WTC11 (cell line): Measurements from ENCODE around the gene LAGE3. TPM values are rescaled to one million over a fixed set of nuclear protein-coding genes. Genes with fewer than 3 reads are reported as not detected.
A peak's percentile ranks its signal among the peaks of the same experiment; 100 is the strongest.

ENCODE experiments used
- ATAC-seq: fragments of 200-7000 bp; cut with Tn5 transposase; 2 replicates; pipeline ENCODE4 v1.10.0; 2021; ENCODE audit warnings: mild to moderate bottlenecking, moderate library complexity
- CTCF ChIA-PET: fragments of 300-600 bp; sonication (Branson Sonifier 250); formaldehyde crosslinking; loops from one replicate; lab custom pipeline; 2021; ENCODE audit warnings: antibody characterized with exemption; lab: Charles Lee
- POLR2A ChIA-PET: fragments of 350-600 bp; sonication (Branson Sonifier 250); formaldehyde crosslinking; loops from one replicate; lab custom pipeline; 2021; ENCODE audit warnings: antibody characterized with exemption; lab: Charles Lee
- DNase-seq: peaks from one replicate; pipeline ENCODE4 v3.0.0; 2021; ENCODE audit warnings: low spot score
- H3K27ac Mint-ChIP-seq: 2 replicates; pipeline ENCODE4 v1.8.0; 2021; ENCODE audit warnings: mixed read lengths
- H3K27me3 Mint-ChIP-seq: 2 replicates; pipeline ENCODE4 v1.8.0; 2021; ENCODE audit warnings: low read depth, mild to moderate bottlenecking, moderate library complexity, mixed read lengths
- H3K36me3 Mint-ChIP-seq: 2 replicates; pipeline ENCODE4 v1.8.0; 2021; ENCODE audit warnings: mixed read lengths
- H3K4me1 Mint-ChIP-seq: 2 replicates; pipeline ENCODE4 v1.8.0; 2022; ENCODE audit warnings: mixed read lengths
- H3K4me3 Mint-ChIP-seq: 2 replicates; pipeline ENCODE4 v1.8.0; 2021; ENCODE audit warnings: mild to moderate bottlenecking, moderate library complexity, mixed read lengths
- H3K9me3 Mint-ChIP-seq: 2 replicates; pipeline ENCODE4 v1.8.0; 2021; ENCODE audit warnings: mixed read lengths
- ETV6 ChIP-seq: sonication (generic); formaldehyde crosslinking; IDR thresholded peaks from 2 replicates; pipeline ENCODE4 v1.8.1; 2022; ENCODE audit warnings: mild to moderate bottlenecking, missing genetic modification reagents
- JUN ChIP-seq: sonication (generic); formaldehyde crosslinking; IDR thresholded peaks from 2 replicates; pipeline ENCODE4 v1.8.0; 2023; ENCODE audit warnings: mild to moderate bottlenecking, missing genetic modification reagents
- NFATC4 ChIP-seq: fragments of 250-450 bp; sonication (Bioruptor Pico); IDR thresholded peaks from 2 replicates; pipeline ENCODE4 v1.9.0; 2021; ENCODE audit warnings: mild to moderate bottlenecking
- NFE2L1 ChIP-seq: sonication (generic); formaldehyde crosslinking; IDR thresholded peaks from 2 replicates; pipeline ENCODE4 v1.8.1; 2023; ENCODE audit warnings: missing genetic modification reagents
- NFYB ChIP-seq: sonication (generic); formaldehyde crosslinking; conservative IDR thresholded peaks from 2 replicates; pipeline ENCODE4 v1.8.0; 2022; ENCODE audit warnings: low read depth, missing genetic modification reagents
- PRRX2 ChIP-seq: fragments of 250-450 bp; sonication (Bioruptor Pico); IDR thresholded peaks from 2 replicates; pipeline ENCODE4 v1.8.0; 2021; ENCODE audit warnings: mild to moderate bottlenecking
- SP1 ChIP-seq: sonication (generic); formaldehyde crosslinking; conservative IDR thresholded peaks from 2 replicates; pipeline ENCODE4 v1.8.1; 2022; ENCODE audit warnings: missing genetic modification reagents
- ZNF396 ChIP-seq: fragments of 250-450 bp; sonication (Bioruptor Pico); IDR thresholded peaks from 2 replicates; pipeline ENCODE4 v1.8.0; 2021; ENCODE audit warnings: mild to moderate bottlenecking, moderate library complexity, borderline replicate concordance
- total RNA-seq: library from RNA; stranded (reverse); gene quantifications from 3 replicates; pipeline ENCODE4 v1.2.3, GENCODE V29; 2021
- TF ChIP-seq, protein P1 (sequence below): fragments of 250-450 bp; sonication (Bioruptor Pico); IDR thresholded peaks from 2 replicates; pipeline ENCODE4 v1.9.0; 2021; ENCODE audit warnings: mild to moderate bottlenecking
- TF ChIP-seq, protein P2 (sequence below): sonication (generic); formaldehyde crosslinking; IDR thresholded peaks from 2 replicates; pipeline ENCODE4 v1.8.1; 2023; ENCODE audit warnings: mild to moderate bottlenecking, missing genetic modification reagents, borderline replicate concordance
- TF ChIP-seq, protein P3 (sequence below): fragments of 250-450 bp; sonication (Bioruptor Pico); IDR thresholded peaks from 2 replicates; pipeline ENCODE4 v1.9.0; 2021; ENCODE audit warnings: mild to moderate bottlenecking, borderline replicate concordance
- TF ChIP-seq, protein P4 (sequence below): sonication (generic); formaldehyde crosslinking; IDR thresholded peaks from 2 replicates; pipeline ENCODE4 v1.8.0; 2022; ENCODE audit warnings: mild to moderate bottlenecking, missing genetic modification reagents
- TF ChIP-seq, protein P5 (sequence below): sonication (generic); formaldehyde crosslinking; IDR thresholded peaks from 2 replicates; pipeline ENCODE4 v1.8.0; 2023; ENCODE audit warnings: missing genetic modification reagents
- TF ChIP-seq, protein P6 (sequence below): fragments of 250-450 bp; sonication (Bioruptor Pico); IDR thresholded peaks from 2 replicates; pipeline ENCODE4 v1.9.0; 2021; ENCODE audit warnings: moderate library complexity, mild to moderate bottlenecking, inconsistent platforms, borderline replicate concordance
- TF ChIP-seq, protein P7 (sequence below): fragments of 250-450 bp; sonication (Bioruptor Pico); conservative IDR thresholded peaks from 2 replicates; pipeline ENCODE4 v1.9.0; 2021; ENCODE audit warnings: mild to moderate bottlenecking

The LAGE3 gene
- total RNA-seq, 1 experiment from 2014 or later = 46.1 TPM

DNA sequence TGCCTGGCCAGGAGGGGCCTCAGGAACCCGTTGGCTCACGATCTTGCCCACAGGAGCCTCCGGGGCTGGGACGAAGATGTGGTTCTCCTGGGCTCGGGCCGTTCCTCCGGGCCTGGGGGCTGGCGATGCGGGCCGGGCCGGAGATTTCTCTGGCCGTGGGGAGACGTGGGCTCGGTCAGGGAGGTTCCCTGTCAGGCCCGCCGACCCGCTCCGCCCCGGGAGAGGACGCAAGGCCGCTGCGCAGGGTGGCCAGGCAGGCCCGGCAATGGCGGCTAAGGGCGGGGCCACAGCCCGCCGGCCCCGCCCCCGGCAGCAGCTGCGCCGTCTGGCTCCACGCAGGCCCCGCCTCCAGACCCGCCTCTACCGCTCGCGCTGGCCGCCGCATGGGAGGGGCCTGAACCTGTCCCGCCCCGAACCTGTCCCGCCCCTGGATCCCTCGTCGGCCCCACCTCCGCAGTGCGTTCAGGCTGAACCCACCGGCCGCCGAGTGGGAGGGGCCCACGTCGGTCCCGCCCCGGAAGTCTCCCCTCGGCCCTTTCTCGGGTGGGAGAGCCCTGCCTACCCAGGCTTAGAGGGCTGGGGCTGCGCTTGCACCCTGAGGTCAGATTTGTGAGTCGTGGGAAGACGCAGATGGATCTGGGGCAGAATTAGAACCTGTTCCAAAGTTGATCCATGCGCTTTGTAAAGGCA lies 37.0 kb upstream of the LAGE3 start, which contains the start of gene FAM3A:
Gene FAM3A, minus strand, starts transcription at position 267 of the 690 bp plus-strand sequence. CDS start 460 bp downstream, outside the sequence.
- peaks cover 14% of the 10 kb centered on the region for H3K4me1 Mint-ChIP-seq
- peak within 1 kb of the TSS; percentile 74 for H3K4me3 Mint-ChIP-seq
- peak; percentile 57; the same call in 1 of the 2 replicates for TF ChIP-seq SP1
- no peak for TF ChIP-seq ZNF396 (CRISPR knock-in tag)
- 0 out of 2 replicates have a peak, but pooled peaks cover under 1% of the 10 kb centered on the region for H3K36me3 Mint-ChIP-seq
- H3K27me3 Mint-ChIP-seq = peaks cover 17% of the 10 kb centered on the region
- ATAC-seq (peak; percentile 96), DNase-seq (peak; percentile 92)
- H3K9me3 Mint-ChIP-seq = no peaks in the 10 kb centered on the region
- peak within 1 kb of the TSS; percentile 97 for H3K27ac Mint-ChIP-seq
- CTCF ChIA-PET = interaction anchor here (1.6 to 2.1 kb wide), 2 partner anchors 11 kb away, joined by 3 to 12 read pairs; no protein-coding TSS in a partner anchor
- POLR2A ChIA-PET = interaction anchor here (0.5 to 2.5 kb wide), 4 partner anchors 11 to 792 kb away, joined by 5 to 13 read pairs (median 8); partner anchors contain the start of genes BCAP31, SLC10A3 and UBL4A

DNA sequence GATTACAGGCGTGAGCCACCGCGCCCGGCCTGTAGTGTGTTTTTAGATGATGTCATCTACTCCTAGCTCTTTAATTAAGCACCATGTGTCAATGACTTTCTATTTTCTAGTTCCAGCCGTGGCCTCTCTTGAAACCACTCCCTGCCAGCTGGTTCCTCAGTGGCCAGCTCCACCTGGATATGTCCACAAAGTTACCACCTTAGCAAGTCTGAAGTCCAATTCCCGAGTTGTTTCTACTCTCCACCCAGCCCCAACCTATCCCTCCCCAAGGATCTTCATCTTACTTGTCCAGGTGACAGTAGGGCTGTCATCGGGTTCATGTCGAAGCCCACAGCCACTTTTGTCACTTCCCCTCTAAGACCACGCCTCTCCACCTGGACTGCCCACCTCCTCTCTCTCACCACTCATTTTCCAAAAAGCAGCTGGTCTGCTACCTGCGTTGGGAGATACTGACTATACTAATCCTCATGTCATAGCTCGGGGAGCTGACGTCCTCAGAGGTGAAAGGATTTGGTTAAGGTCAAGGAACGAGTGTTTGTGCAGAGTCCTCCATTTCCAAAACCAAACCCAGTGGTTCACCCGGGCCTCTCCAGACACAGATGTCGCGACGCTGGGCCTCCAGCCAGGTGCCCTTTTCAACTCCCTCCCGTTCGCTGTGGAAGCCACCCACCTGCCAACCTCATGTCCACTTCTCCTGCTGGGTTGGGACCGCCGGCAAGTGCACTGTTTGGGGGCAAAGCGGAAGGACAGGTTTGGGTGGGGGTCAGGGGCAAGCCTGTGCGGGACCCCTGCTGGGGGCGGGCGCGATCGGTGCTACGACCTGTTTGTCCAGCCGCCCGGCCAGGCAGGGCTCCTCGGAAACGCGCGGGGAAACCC lies 36.2 kb upstream of the LAGE3 start:
- ChIA-PET CTCF (interaction anchor here (1.6 kb wide), 1 partner anchor 12 kb away, joined by 3 read pairs; no protein-coding TSS in a partner anchor), POLR2A (no interaction called here)
- Mint-ChIP-seq H3K27ac (no peak overlapping the region), H3K4me1 (peaks cover 14% of the 10 kb centered on the region), H3K27me3 (peaks cover 11% of the 10 kb centered on the region; the same call in 1 of the 2 replicates), H3K9me3 (no peaks in the 10 kb centered on the region), H3K4me3 (peak overlapping the region; percentile 73), H3K36me3 (peaks cover 5% of the 10 kb centered on the region; the same call in 1 of the 2 replicates)
- ATAC-seq = no peak
- no peak for DNase-seq
- TF ChIP-seq, protein P1, sequence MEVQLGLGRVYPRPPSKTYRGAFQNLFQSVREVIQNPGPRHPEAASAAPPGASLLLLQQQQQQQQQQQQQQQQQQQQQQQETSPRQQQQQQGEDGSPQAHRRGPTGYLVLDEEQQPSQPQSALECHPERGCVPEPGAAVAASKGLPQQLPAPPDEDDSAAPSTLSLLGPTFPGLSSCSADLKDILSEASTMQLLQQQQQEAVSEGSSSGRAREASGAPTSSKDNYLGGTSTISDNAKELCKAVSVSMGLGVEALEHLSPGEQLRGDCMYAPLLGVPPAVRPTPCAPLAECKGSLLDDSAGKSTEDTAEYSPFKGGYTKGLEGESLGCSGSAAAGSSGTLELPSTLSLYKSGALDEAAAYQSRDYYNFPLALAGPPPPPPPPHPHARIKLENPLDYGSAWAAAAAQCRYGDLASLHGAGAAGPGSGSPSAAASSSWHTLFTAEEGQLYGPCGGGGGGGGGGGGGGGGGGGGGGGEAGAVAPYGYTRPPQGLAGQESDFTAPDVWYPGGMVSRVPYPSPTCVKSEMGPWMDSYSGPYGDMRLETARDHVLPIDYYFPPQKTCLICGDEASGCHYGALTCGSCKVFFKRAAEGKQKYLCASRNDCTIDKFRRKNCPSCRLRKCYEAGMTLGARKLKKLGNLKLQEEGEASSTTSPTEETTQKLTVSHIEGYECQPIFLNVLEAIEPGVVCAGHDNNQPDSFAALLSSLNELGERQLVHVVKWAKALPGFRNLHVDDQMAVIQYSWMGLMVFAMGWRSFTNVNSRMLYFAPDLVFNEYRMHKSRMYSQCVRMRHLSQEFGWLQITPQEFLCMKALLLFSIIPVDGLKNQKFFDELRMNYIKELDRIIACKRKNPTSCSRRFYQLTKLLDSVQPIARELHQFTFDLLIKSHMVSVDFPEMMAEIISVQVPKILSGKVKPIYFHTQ (CRISPR knock-in tag) = no peak
- TF ChIP-seq JUN (CRISPR knock-in tag) (no peak), NFE2L1 (no peak), ETV6 (CRISPR knock-in tag) (no peak), NFYB (CRISPR knock-in tag) (no peak), PRRX2 (CRISPR knock-in tag) (no peak), NFATC4 (CRISPR knock-in tag) (no peak)
- TF ChIP-seq, protein P2, sequence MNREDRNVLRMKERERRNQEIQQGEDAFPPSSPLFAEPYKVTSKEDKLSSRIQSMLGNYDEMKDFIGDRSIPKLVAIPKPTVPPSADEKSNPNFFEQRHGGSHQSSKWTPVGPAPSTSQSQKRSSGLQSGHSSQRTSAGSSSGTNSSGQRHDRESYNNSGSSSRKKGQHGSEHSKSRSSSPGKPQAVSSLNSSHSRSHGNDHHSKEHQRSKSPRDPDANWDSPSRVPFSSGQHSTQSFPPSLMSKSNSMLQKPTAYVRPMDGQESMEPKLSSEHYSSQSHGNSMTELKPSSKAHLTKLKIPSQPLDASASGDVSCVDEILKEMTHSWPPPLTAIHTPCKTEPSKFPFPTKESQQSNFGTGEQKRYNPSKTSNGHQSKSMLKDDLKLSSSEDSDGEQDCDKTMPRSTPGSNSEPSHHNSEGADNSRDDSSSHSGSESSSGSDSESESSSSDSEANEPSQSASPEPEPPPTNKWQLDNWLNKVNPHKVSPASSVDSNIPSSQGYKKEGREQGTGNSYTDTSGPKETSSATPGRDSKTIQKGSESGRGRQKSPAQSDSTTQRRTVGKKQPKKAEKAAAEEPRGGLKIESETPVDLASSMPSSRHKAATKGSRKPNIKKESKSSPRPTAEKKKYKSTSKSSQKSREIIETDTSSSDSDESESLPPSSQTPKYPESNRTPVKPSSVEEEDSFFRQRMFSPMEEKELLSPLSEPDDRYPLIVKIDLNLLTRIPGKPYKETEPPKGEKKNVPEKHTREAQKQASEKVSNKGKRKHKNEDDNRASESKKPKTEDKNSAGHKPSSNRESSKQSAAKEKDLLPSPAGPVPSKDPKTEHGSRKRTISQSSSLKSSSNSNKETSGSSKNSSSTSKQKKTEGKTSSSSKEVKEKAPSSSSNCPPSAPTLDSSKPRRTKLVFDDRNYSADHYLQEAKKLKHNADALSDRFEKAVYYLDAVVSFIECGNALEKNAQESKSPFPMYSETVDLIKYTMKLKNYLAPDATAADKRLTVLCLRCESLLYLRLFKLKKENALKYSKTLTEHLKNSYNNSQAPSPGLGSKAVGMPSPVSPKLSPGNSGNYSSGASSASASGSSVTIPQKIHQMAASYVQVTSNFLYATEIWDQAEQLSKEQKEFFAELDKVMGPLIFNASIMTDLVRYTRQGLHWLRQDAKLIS = no peak
- TF ChIP-seq, protein P3, sequence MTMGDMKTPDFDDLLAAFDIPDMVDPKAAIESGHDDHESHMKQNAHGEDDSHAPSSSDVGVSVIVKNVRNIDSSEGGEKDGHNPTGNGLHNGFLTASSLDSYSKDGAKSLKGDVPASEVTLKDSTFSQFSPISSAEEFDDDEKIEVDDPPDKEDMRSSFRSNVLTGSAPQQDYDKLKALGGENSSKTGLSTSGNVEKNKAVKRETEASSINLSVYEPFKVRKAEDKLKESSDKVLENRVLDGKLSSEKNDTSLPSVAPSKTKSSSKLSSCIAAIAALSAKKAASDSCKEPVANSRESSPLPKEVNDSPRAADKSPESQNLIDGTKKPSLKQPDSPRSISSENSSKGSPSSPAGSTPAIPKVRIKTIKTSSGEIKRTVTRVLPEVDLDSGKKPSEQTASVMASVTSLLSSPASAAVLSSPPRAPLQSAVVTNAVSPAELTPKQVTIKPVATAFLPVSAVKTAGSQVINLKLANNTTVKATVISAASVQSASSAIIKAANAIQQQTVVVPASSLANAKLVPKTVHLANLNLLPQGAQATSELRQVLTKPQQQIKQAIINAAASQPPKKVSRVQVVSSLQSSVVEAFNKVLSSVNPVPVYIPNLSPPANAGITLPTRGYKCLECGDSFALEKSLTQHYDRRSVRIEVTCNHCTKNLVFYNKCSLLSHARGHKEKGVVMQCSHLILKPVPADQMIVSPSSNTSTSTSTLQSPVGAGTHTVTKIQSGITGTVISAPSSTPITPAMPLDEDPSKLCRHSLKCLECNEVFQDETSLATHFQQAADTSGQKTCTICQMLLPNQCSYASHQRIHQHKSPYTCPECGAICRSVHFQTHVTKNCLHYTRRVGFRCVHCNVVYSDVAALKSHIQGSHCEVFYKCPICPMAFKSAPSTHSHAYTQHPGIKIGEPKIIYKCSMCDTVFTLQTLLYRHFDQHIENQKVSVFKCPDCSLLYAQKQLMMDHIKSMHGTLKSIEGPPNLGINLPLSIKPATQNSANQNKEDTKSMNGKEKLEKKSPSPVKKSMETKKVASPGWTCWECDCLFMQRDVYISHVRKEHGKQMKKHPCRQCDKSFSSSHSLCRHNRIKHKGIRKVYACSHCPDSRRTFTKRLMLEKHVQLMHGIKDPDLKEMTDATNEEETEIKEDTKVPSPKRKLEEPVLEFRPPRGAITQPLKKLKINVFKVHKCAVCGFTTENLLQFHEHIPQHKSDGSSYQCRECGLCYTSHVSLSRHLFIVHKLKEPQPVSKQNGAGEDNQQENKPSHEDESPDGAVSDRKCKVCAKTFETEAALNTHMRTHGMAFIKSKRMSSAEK = no peak
- TF ChIP-seq, protein P4, sequence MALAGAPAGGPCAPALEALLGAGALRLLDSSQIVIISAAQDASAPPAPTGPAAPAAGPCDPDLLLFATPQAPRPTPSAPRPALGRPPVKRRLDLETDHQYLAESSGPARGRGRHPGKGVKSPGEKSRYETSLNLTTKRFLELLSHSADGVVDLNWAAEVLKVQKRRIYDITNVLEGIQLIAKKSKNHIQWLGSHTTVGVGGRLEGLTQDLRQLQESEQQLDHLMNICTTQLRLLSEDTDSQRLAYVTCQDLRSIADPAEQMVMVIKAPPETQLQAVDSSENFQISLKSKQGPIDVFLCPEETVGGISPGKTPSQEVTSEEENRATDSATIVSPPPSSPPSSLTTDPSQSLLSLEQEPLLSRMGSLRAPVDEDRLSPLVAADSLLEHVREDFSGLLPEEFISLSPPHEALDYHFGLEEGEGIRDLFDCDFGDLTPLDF (CRISPR knock-in tag) = no peak
- TF ChIP-seq, protein P5, sequence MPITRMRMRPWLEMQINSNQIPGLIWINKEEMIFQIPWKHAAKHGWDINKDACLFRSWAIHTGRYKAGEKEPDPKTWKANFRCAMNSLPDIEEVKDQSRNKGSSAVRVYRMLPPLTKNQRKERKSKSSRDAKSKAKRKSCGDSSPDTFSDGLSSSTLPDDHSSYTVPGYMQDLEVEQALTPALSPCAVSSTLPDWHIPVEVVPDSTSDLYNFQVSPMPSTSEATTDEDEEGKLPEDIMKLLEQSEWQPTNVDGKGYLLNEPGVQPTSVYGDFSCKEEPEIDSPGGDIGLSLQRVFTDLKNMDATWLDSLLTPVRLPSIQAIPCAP (CRISPR knock-in tag) = no peak
- TF ChIP-seq, protein P6, sequence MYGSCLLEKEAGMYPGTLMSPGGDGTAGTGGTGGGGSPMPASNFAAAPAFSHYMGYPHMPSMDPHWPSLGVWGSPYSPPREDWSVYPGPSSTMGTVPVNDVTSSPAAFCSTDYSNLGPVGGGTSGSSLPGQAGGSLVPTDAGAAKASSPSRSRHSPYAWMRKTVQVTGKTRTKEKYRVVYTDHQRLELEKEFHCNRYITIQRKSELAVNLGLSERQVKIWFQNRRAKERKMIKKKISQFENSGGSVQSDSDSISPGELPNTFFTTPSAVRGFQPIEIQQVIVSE = no peak
- TF ChIP-seq, protein P7, sequence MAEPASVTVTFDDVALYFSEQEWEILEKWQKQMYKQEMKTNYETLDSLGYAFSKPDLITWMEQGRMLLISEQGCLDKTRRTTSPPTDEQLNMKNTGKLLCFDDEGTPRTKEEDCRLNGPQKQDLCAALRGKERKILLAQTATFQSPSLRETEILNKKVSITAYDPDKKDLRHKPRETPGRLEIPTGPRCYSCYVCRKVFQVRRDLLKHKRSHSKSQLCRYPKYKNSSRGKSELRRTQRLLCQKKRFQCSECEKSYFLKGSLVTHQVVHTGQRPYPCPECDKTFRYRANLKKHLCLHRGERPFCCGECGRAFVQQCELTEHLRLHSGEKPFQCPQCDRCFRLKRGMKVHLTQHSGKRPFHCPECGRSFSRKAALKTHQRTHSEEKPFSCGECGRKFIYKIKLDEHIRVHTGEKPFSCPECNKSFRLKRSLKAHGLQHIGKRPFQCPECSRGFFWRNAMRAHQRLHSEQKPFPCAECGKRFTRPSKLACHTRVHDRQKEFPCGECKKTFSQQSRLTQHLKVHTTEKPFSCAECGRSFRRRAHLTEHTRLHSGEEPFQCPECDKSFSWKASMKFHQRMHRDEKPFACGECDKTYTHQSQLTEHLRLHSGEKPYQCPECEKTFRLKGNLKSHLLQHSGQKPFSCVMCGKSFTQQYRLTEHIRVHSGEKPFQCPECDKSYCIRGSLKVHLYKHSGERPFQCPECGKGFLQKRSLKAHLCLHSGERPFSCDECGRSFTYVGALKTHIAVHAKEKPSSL (CRISPR knock-in tag) = no peak
